ENCODE data around the gene SETD6. TPM values are rescaled to one million over a fixed set of nuclear protein-coding genes. Genes with fewer than 3 reads are reported as not detected.
A peak's percentile ranks its signal among the peaks of the same experiment; 100 is the strongest.

The SETD6 gene
- total and polyA plus RNA-seq, 9 of the 15 experiments (the other 6 are each of a cell fraction or from before 2014, with no cell fraction given), result 9.2 to 40.9 (median 19.8) TPM

GRCh38 chr16:58494981-58495520 is 20.3 kb upstream of the SETD6 start (continued):
- TF ChIP-seq ZNF436 (CRISPR knock-in tag; IDR thresholded peaks at IDR 0.05) (no peak), RNF2 (IDR thresholded peaks at IDR 0.05) (no peak), YY1 (IDR thresholded peaks at IDR 0.05; ENCODE audit: borderline replicate concordance in 1 of 3, control insufficient read depth in 1 of 3, extremely low read depth in 1 of 3, insufficient read depth in 3 of 3, insufficient read length in 1 of 3, insufficient replicate concordance in 2 of 3, low read depth in 1 of 3, low read length in 2 of 3) (no peak), C11orf30 (IDR thresholded peaks at IDR 0.05; ENCODE audit: low read depth) (peak; percentile 98), FOXK2 (conservative IDR thresholded peaks at IDR 0.05 in 1 of 2, IDR thresholded peaks at IDR 0.05 in 1 of 2; ENCODE audit: low read depth in 2 of 2) (peak; percentile 83 to 87), HDAC2 (IDR thresholded peaks at IDR 0.05) (peak; percentile 95), MEF2D (tag; conservative IDR thresholded peaks at IDR 0.05; ENCODE audit: low read depth) (peak; percentile 64; the same call in 1 of the 2 replicates), PTTG1 (tag; IDR thresholded peaks at IDR 0.05; ENCODE audit: low read depth) (no peak), DACH1 (IDR thresholded peaks at IDR 0.05; ENCODE audit: partially characterized antibody) (peak; percentile 28), NFE2 (IDR thresholded peaks at IDR 0.05; ENCODE audit: low read depth) (peak; percentile 91), ATF1 (CRISPR knock-in tag; IDR thresholded peaks at IDR 0.05) (no peak), ATF1 (tag; IDR thresholded peaks at IDR 0.05) (peak; percentile 51; the same call in 1 of the 2 replicates), ZBTB33 (CRISPR knock-in tag; IDR thresholded peaks at IDR 0.05) (no peak), ARID3A (IDR thresholded peaks at IDR 0.05; ENCODE audit: borderline replicate concordance, low read depth, low read length) (0 out of 2 replicates have a peak, but pooled peaks have one; percentile 66), IRF1 (CRISPR knock-in tag; IDR thresholded peaks at IDR 0.05; ENCODE audit: borderline replicate concordance) (no peak), HOMEZ (CRISPR knock-in tag; IDR thresholded peaks at IDR 0.05) (no peak), RAD21 (CRISPR knock-in tag; conservative IDR thresholded peaks at IDR 0.05 in 1 of 2, IDR thresholded peaks at IDR 0.05 in 1 of 2) (peak in 1 of 2 experiments; percentile 28; a peak in 1 of 4 replicates), ZNF324 (CRISPR knock-in tag; IDR thresholded peaks at IDR 0.05) (no peak)
